KMS-11 (cell line): Measurements from ENCODE around the gene LCN9.

ENCODE experiments used
- H2AFZ ChIP-seq: fragments of 200-600 bp; sonication (generic); 2 replicates; pipeline ENCODE4 v1.6.1; 2016; ENCODE audit warnings: antibody characterized with exemption, mixed run types, low read depth
- H3K27ac ChIP-seq: fragments of 200-600 bp; sonication (generic); 2 replicates; pipeline ENCODE4 v1.6.1; 2016; ENCODE audit warnings: mild to moderate bottlenecking, mixed run types
- H3K27me3 ChIP-seq: fragments of 200-600 bp; sonication (generic); 2 replicates; pipeline ENCODE4 v1.6.1; 2017; ENCODE audit warnings: mild to moderate bottlenecking, low read depth, mixed run types, moderate library complexity; ENCODE audit not compliant: insufficient read depth
- H3K36me3 ChIP-seq: fragments of 200-600 bp; sonication (generic); 2 replicates; pipeline ENCODE4 v1.6.1; 2017; ENCODE audit warnings: mild to moderate bottlenecking, mixed run types; ENCODE audit not compliant: insufficient read depth
- H3K4me1 ChIP-seq: fragments of 200-600 bp; sonication (generic); 2 replicates; pipeline ENCODE4 v1.6.1; 2016; ENCODE audit warnings: mild to moderate bottlenecking, low read depth, mixed run types; ENCODE audit not compliant: poor library complexity, severe bottlenecking
- H3K4me2 ChIP-seq: fragments of 200-600 bp; sonication (generic); 2 replicates; pipeline ENCODE4 v1.7.0; 2016; ENCODE audit warnings: mild to moderate bottlenecking, mixed run types
- H3K4me3 ChIP-seq: fragments of 200-600 bp; sonication (generic); IDR thresholded peaks from 2 replicates; pipeline ENCODE4 v1.6.1; 2017; ENCODE audit warnings: low read depth, low read length, mixed read lengths; ENCODE audit not compliant: insufficient read depth
- H3K79me2 ChIP-seq: fragments of 200-600 bp; sonication (generic); 2 replicates; pipeline ENCODE4 v1.6.1; 2016; ENCODE audit warnings: low read depth, mixed run types; ENCODE audit not compliant: insufficient read depth
- H3K9ac ChIP-seq: fragments of 200-600 bp; sonication (generic); 2 replicates; pipeline ENCODE4 v1.6.1; 2016; ENCODE audit warnings: mild to moderate bottlenecking, mixed run types
- H4K20me1 ChIP-seq: fragments of 200-600 bp; sonication (generic); 2 replicates; pipeline ENCODE4 v1.6.1; 2016; ENCODE audit warnings: mild to moderate bottlenecking, mixed run types; ENCODE audit not compliant: insufficient read depth
- TF ChIP-seq, protein P1 (sequence below): fragments of 200-600 bp; sonication (generic); conservative IDR thresholded peaks from 2 replicates; pipeline ENCODE4 v1.6.1; 2017; ENCODE audit warnings: low read depth, mild to moderate bottlenecking, antibody characterized with exemption, low read length, moderate library complexity, mixed read lengths

Gene LCN9

GRCh38 chr9:135689011-135689410 lies 25.9 kb downstream of the LCN9 start:
- Histone ChIP-seq H4K20me1 (no peaks in the 10 kb centered on the region), H2AFZ (no peak overlapping the region), H3K79me2 (no peaks in the 10 kb centered on the region), H3K4me2 (no peak overlapping the region), H3K4me3 (no peak overlapping the region), H3K27ac (no peak overlapping the region), H3K27me3 (peaks cover 74% of the 10 kb centered on the region), H3K9ac (no peak overlapping the region), H3K36me3 (no peaks in the 10 kb centered on the region), H3K4me1 (no peaks in the 10 kb centered on the region)
- TF ChIP-seq, protein P1, sequence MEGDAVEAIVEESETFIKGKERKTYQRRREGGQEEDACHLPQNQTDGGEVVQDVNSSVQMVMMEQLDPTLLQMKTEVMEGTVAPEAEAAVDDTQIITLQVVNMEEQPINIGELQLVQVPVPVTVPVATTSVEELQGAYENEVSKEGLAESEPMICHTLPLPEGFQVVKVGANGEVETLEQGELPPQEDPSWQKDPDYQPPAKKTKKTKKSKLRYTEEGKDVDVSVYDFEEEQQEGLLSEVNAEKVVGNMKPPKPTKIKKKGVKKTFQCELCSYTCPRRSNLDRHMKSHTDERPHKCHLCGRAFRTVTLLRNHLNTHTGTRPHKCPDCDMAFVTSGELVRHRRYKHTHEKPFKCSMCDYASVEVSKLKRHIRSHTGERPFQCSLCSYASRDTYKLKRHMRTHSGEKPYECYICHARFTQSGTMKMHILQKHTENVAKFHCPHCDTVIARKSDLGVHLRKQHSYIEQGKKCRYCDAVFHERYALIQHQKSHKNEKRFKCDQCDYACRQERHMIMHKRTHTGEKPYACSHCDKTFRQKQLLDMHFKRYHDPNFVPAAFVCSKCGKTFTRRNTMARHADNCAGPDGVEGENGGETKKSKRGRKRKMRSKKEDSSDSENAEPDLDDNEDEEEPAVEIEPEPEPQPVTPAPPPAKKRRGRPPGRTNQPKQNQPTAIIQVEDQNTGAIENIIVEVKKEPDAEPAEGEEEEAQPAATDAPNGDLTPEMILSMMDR: no peak

- peaks cover 78% of the 10 kb centered on the region for H3K27me3 ChIP-seq
- H2AFZ ChIP-seq: no peak overlapping the region
- no peaks in the 10 kb centered on the region for H4K20me1 ChIP-seq
- H3K79me2 ChIP-seq: no peaks in the 10 kb centered on the region
- no peak overlapping the region for H3K27ac ChIP-seq
- no peak overlapping the region for H3K4me3 ChIP-seq
- no peak overlapping the region for H3K9ac ChIP-seq
- no peaks in the 10 kb centered on the region for H3K36me3 ChIP-seq
- no peaks in the 10 kb centered on the region for H3K4me1 ChIP-seq
- H3K4me2 ChIP-seq: no peak overlapping the region
- TF ChIP-seq, protein P1: no peak
Observed at GRCh38 chr9:135690836-135691570, 27.9 kb downstream of the LCN9 start.

DNA sequence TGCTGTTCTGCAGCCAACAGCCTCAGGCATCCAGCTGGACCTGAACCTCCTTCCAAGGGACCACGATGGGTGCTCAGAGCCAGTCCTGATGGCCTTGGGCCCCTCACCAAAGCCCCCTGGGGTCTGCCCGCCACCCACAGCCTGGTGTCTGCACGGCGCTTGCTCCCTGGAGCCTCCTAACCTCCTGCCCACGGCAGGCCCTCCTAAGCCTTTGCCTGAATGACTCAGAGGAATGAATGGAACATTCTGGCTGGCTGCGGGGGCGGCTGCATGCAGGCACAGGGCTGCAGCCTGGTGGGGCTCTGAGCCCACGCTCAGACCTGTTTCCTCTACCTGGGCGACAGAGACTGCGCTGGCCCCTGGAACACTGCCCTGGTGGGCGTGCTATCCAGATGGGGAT lies 29.3 kb downstream of the LCN9 start:
- Histone ChIP-seq H3K9ac (no peak overlapping the region), H3K4me2 (no peak overlapping the region), H3K27ac (no peak overlapping the region), H4K20me1 (no peaks in the 10 kb centered on the region), H3K36me3 (no peaks in the 10 kb centered on the region), H2AFZ (no peak overlapping the region), H3K27me3 (peaks cover 74% of the 10 kb centered on the region), H3K4me3 (no peak overlapping the region), H3K4me1 (no peaks in the 10 kb centered on the region), H3K79me2 (no peaks in the 10 kb centered on the region)
- TF ChIP-seq, protein P1: no peak

DNA sequence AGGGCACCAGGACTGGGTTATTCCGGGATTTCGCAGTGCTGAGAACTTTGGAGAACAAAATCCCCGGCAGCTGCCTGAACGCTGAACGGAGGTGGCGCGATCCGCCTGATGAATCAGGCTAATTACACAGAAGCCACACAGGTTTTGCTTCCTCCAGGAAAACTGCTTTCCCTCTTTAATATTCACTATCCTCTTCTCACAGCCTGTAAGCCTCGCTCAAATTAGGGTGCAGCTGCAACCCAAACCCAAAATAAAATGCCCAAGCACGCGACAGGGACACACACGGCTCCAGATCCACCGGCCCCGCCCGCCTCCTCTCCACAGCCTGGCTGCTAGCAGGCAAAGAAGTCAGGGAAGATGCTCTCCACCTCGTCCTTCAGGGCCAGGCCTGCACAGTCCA lies 30.2 kb downstream of the LCN9 start:
- H3K9ac ChIP-seq: no peak overlapping the region
- H3K4me3 ChIP-seq: no peak overlapping the region
- H3K4me2 ChIP-seq: no peak overlapping the region
- no peak overlapping the region for H2AFZ ChIP-seq
- no peaks in the 10 kb centered on the region for H3K79me2 ChIP-seq
- peaks cover 75% of the 10 kb centered on the region for H3K27me3 ChIP-seq
- H3K4me1 ChIP-seq: no peaks in the 10 kb centered on the region
- H3K36me3 ChIP-seq: no peaks in the 10 kb centered on the region
- no peak overlapping the region for H3K27ac ChIP-seq
- H4K20me1 ChIP-seq: no peaks in the 10 kb centered on the region
- TF ChIP-seq, protein P1: no peak
